Osteoblast (primary cell): ENCODE data around the gene ROCK2. TPM values are rescaled to one million over a fixed set of nuclear protein-coding genes. Genes with fewer than 3 reads are reported as not detected.
A peak's percentile ranks its signal among the peaks of the same experiment; 100 is the strongest.

Experiments used
- DNase-seq: peaks from one replicate; pipeline ENCODE4 v3.0.0; 2011; ENCODE audit warnings: low spot score, mixed read lengths; ENCODE audit not compliant: insufficient read length; ENCODE audit errors: missing footprints
- H2AFZ ChIP-seq: 2 replicates; pipeline ENCODE4 v1.6.0; 2011; ENCODE audit warnings: mild to moderate bottlenecking, low read length
- H3K27ac ChIP-seq: 2 replicates; pipeline ENCODE4 v1.5.1; 2011; ENCODE audit warnings: mild to moderate bottlenecking, low read depth, low read length, moderate library complexity
- H3K27me3 ChIP-seq: 2 replicates; pipeline ENCODE4 v1.6.0; 2012; ENCODE audit warnings: mild to moderate bottlenecking, control low read depth, inconsistent platforms, low read length, moderate library complexity; ENCODE audit not compliant: insufficient read depth
- H3K36me3 ChIP-seq: 2 replicates; pipeline ENCODE4 v1.5.1; 2011; ENCODE audit warnings: mild to moderate bottlenecking, low read length, control low read depth, moderate library complexity; ENCODE audit not compliant: insufficient read depth
- H3K4me1 ChIP-seq: 2 replicates; pipeline ENCODE4 v1.5.1; 2011; ENCODE audit warnings: mild to moderate bottlenecking, low read length, control low read depth, moderate library complexity; ENCODE audit not compliant: insufficient read depth
- H3K4me2 ChIP-seq: 2 replicates; pipeline ENCODE4 v1.6.0; 2011; ENCODE audit warnings: mild to moderate bottlenecking, low read length; ENCODE audit not compliant: insufficient read depth
- H3K4me3 ChIP-seq: fragments of 200-600 bp; sonication (generic); 3 replicates; pipeline ENCODE4 v1.5.1; 2012; ENCODE audit warnings: mild to moderate bottlenecking, low read length, inconsistent platforms; ENCODE audit not compliant: insufficient read depth
- H3K79me2 ChIP-seq: 2 replicates; pipeline ENCODE4 v1.6.0; 2012; ENCODE audit warnings: mild to moderate bottlenecking, low read length, control low read depth, inconsistent platforms; ENCODE audit not compliant: insufficient read depth
- H3K9me3 ChIP-seq: 2 replicates; pipeline ENCODE4 v1.5.1; 2011; ENCODE audit warnings: low read depth, low read length, control low read depth
- H4K20me1 ChIP-seq: 2 replicates; pipeline ENCODE4 v1.6.0; 2012; ENCODE audit warnings: mild to moderate bottlenecking, low read length, control low read depth; ENCODE audit not compliant: insufficient read depth
- total RNA-seq: library from RNA; depleted of rRNA; stranded (reverse); fragments of >200 nt; gene quantifications from 2 replicates; pipeline ENCODE4 v1.2.3, GENCODE V29; 2012
- TF ChIP-seq, protein P1 (sequence below): IDR thresholded peaks from 2 replicates; pipeline ENCODE4 v1.5.1; 2011; ENCODE audit warnings: mild to moderate bottlenecking, low read depth, low read length, moderate library complexity; ENCODE audit errors: extremely low read depth

The ROCK2 gene
- 55.1 and 59.7 TPM in 2 replicates for total RNA-seq

DNA sequence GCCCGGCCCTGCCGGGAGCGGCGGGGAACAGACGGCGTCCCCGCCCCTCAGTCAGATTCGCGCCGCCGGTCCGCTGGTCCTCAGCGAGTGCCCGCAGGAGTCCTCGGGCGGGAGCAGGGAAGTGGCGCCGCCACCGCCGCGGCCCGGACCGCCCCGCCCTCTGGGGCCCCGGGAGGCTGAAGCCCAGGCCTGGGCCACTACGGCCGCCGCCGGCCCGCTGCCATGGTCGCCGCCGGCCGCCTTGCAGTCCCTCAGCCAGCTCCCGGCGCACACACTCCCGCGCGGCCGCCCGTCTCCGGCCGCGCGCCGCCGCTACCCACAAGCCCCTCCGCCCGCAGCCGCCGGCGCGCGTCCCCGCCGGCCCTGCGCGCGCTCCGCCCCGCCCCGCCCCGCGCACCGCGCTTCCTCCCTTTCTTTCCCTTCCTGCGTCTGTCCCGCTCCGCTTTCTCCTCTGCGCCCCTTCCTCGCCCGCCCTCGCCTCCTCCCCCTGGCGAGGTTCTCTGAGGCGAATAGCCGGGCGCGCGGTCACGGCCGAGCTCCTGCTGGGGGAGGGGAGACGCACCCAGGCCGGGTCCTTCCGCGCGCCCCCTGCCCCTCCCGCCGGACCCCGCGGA is at the start of gene ROCK2:
ROCK2 (minus strand) TSS at position 295 of the 614 bp plus-strand sequence. CDS start 500 bp downstream, outside the sequence.
- Histone ChIP-seq H3K4me1 (peaks cover 17% of the 10 kb centered on the region), H3K9me3 (no peaks in the 10 kb centered on the region), H3K36me3 (no peaks in the 10 kb centered on the region), H3K79me2 (peaks cover 45% of the 10 kb centered on the region), H4K20me1 (peaks cover 36% of the 10 kb centered on the region), H3K27ac (peak within 1 kb of the TSS; percentile 90), H3K4me3 (peak within 1 kb of the TSS; percentile 78), H2AFZ (peak within 1 kb of the TSS; percentile 83), H3K27me3 (no peaks in the 10 kb centered on the region), H3K4me2 (peak within 1 kb of the TSS; percentile 91)
- TF ChIP-seq, protein P1, sequence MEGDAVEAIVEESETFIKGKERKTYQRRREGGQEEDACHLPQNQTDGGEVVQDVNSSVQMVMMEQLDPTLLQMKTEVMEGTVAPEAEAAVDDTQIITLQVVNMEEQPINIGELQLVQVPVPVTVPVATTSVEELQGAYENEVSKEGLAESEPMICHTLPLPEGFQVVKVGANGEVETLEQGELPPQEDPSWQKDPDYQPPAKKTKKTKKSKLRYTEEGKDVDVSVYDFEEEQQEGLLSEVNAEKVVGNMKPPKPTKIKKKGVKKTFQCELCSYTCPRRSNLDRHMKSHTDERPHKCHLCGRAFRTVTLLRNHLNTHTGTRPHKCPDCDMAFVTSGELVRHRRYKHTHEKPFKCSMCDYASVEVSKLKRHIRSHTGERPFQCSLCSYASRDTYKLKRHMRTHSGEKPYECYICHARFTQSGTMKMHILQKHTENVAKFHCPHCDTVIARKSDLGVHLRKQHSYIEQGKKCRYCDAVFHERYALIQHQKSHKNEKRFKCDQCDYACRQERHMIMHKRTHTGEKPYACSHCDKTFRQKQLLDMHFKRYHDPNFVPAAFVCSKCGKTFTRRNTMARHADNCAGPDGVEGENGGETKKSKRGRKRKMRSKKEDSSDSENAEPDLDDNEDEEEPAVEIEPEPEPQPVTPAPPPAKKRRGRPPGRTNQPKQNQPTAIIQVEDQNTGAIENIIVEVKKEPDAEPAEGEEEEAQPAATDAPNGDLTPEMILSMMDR: no peak
- DNase-seq: peak; percentile 98

DNA sequence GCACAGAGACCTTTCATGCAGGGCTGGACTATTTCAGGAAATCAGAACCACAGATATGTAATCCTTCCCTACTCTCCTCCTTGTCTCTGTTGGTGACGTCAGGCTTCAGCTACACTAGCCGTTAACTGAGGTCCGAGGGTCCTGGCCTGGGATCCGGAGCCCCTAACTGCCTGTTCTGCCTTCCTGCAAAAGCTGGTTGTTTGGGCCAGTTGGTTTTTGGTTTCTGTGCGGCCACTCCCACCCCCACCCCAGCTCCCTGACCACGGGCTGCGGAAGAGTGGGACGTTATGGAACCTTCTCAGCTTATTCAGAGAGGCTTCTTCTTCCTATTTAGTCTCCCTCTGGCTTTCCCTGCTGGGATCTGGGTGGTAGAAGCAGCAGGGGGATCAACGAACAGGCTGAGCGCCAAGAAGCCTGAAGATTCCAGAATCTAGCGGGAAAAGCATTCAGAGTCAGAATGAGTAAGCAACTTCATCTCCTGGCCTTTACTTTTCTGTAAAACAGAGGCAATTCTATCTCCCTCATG is 49.3 kb upstream of the ROCK2 start:
- DNase-seq: peak; percentile 87
- no peaks in the 10 kb centered on the region for H3K36me3 ChIP-seq
- peak overlapping the region; percentile 96 for H2AFZ ChIP-seq
- H3K4me3 ChIP-seq: peak overlapping the region; percentile 52
- H3K9me3 ChIP-seq: no peaks in the 10 kb centered on the region
- H3K79me2 ChIP-seq: no peaks in the 10 kb centered on the region
- peak overlapping the region; percentile 79 for H3K4me2 ChIP-seq
- no peaks in the 10 kb centered on the region for H3K27me3 ChIP-seq
- peaks cover 42% of the 10 kb centered on the region for H3K4me1 ChIP-seq
- peak overlapping the region; percentile 95 for H3K27ac ChIP-seq
- TF ChIP-seq, protein P1: no peak
- H4K20me1 ChIP-seq: no peaks in the 10 kb centered on the region

DNA sequence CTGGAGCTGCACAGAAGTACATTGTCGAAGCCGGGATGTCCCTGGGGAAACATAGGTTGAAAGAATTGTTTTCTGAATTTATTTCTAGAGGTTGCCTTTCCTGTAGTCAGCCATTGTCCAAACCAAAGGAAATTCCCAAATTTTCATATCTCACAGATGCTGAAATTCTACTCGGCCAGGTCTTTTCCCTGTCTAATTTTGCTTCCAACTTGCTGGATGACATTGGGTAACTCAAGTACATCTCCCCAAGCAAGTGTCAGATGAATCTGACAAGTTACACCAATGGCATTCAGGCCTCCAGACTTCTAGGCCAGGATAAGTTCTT is 47.5 kb upstream of the ROCK2 start:
- Histone ChIP-seq H3K4me1 (peaks cover 46% of the 10 kb centered on the region), H3K4me2 (peak overlapping the region; percentile 16), H3K79me2 (no peaks in the 10 kb centered on the region), H3K36me3 (no peaks in the 10 kb centered on the region), H3K4me3 (no peak overlapping the region), H3K9me3 (no peaks in the 10 kb centered on the region), H4K20me1 (no peaks in the 10 kb centered on the region), H2AFZ (no peak overlapping the region), H3K27me3 (no peaks in the 10 kb centered on the region), H3K27ac (peak overlapping the region; percentile 68)
- TF ChIP-seq, protein P1: no peak
- no peak for DNase-seq

DNA sequence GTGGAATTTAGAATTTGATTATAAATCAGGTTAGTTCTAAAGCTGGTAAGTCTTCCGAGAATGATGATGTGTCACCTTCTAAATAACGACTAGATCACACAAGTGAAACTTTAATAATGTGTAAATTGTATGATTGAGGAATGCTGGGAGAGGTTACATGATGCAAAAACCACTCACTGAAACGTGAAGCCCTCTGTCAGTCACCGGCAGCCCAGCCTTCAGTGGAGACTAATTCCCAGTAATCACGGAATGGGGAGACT is 45.9 kb upstream of the ROCK2 start:
- Histone ChIP-seq H4K20me1 (no peaks in the 10 kb centered on the region), H3K27me3 (no peaks in the 10 kb centered on the region), H3K4me3 (no peak overlapping the region), H3K9me3 (no peaks in the 10 kb centered on the region), H3K4me1 (peaks cover 60% of the 10 kb centered on the region), H3K79me2 (no peaks in the 10 kb centered on the region), H3K36me3 (no peaks in the 10 kb centered on the region), H2AFZ (no peak overlapping the region), H3K27ac (peak overlapping the region; percentile 6), H3K4me2 (no peak overlapping the region)
- no peak for DNase-seq
- TF ChIP-seq, protein P1: no peak
